GM12875 (cell line): Measurements from ENCODE around the gene TGFBRAP1.

Experiments used
- H3K4me3 ChIP-seq: one replicate; pipeline ENCODE4 v1.5.1; 2011; ENCODE audit warnings: low read depth, low read length, control low read depth
- CTCF ChIP-seq: IDR thresholded peaks from 2 replicates; pipeline ENCODE4 v1.5.1; 2011; ENCODE audit warnings: low read depth, mild to moderate bottlenecking, control low read depth, inconsistent platforms, low read length, moderate library complexity, borderline replicate concordance; ENCODE audit not compliant: insufficient read depth

The TGFBRAP1 gene

GRCh38 chr2:105325389-105325963 lies 4.1 kb downstream of the TGFBRAP1 start:
- no peak overlapping the region for H3K4me3 ChIP-seq
- no peak for TF ChIP-seq CTCF

- TF ChIP-seq CTCF, result no peak
- no peak overlapping the region for H3K4me3 ChIP-seq
Observed at GRCh38 chr2:105324732-105325131, 4.8 kb downstream of the TGFBRAP1 start.

GRCh38 chr2:105324101-105324500 lies 5.4 kb downstream of the TGFBRAP1 start:
- H3K4me3 ChIP-seq, result no peak overlapping the region
- no peak for TF ChIP-seq CTCF

- H3K4me3 ChIP-seq, result no peak overlapping the region
- TF ChIP-seq CTCF, result no peak
Observed at GRCh38 chr2:105323111-105323510, 6.4 kb downstream of the TGFBRAP1 start.

- TF ChIP-seq CTCF, result no peak
- no peak overlapping the region for H3K4me3 ChIP-seq
Observed at GRCh38 chr2:105321875-105322646, 7.5 kb downstream of the TGFBRAP1 start.

GRCh38 chr2:105320651-105321215 lies 8.8 kb downstream of the TGFBRAP1 start:
- no peak overlapping the region for H3K4me3 ChIP-seq
- TF ChIP-seq CTCF, result no peak

- no peak overlapping the region for H3K4me3 ChIP-seq
- TF ChIP-seq CTCF, result no peak
Observed at GRCh38 chr2:105317937-105318336, 11.6 kb downstream of the TGFBRAP1 start.
